Right atrium auricular region (tissue), 2 donors: ENCODE data around the gene SERP2. TPM values are rescaled to one million over a fixed set of nuclear protein-coding genes. Genes with fewer than 3 reads are reported as not detected.

Experiments used
- DNase-seq: peaks from one replicate; pipeline ENCODE4 v3.0.0-alpha.2; 2019; ENCODE audit warnings: low spot score
- H3K27ac ChIP-seq, 2 donors: fragments of 200-600 bp; sonication (generic); 1 replicate in 1 of 2; 2 replicates in 1 of 2; pipeline ENCODE4 v1.5.1; 2016 to 2019
- H3K27me3 ChIP-seq, 2 donors: fragments of 200-600 bp; sonication (generic); one replicate each; pipeline versions ENCODE4 v1.5.1 to v1.6.0; 2017 to 2019
- H3K36me3 ChIP-seq: fragments of 200-600 bp; sonication (generic); one replicate; pipeline ENCODE4 v1.5.1; 2016
- H3K4me1 ChIP-seq, 2 donors: fragments of 200-600 bp; sonication (generic); one replicate each; pipeline versions ENCODE4 v1.5.1 to v1.6.0; 2017 to 2019
- H3K4me3 ChIP-seq, 2 donors: fragments of 200-600 bp; sonication (generic); 1 replicate in 1 of 2; 2 replicates in 1 of 2; pipeline ENCODE4 v1.5.1; 2017 to 2019; ENCODE audit warnings: mild to moderate bottlenecking in 1 of 2, moderate library complexity in 1 of 2
- H3K9me3 ChIP-seq, 2 donors: fragments of 200-600 bp; sonication (generic); one replicate each; pipeline ENCODE4 v1.5.1; 2019
- CTCF ChIP-seq, 2 donors: fragments of 200-600 bp; sonication (generic); IDR thresholded peaks; one replicate each; pipeline ENCODE4 v1.5.1; 2019; ENCODE audit warnings: antibody characterized with exemption in 2 of 2
- total RNA-seq, 2 donors: library from RNA; depleted of rRNA; stranded (reverse); fragments of >200 nt; gene quantifications; one replicate each; pipeline ENCODE4 v1.1.0, GENCODE V29; 2016

SERP2 gene
- total RNA-seq, 2 donors from 2014 or later, result 15.4 to 17.7 TPM

- H3K36me3 ChIP-seq, result no peaks in the 10 kb centered on the region
- no peaks in the 10 kb centered on the region for H3K9me3 ChIP-seq
- no peak overlapping the region for H3K4me3 ChIP-seq
- H3K4me1 ChIP-seq, result peaks cover 0 to 17% of the 10 kb centered on the region in 2 donors
- H3K27ac ChIP-seq, result peak overlapping the region; percentile 23 to 42
- TF ChIP-seq CTCF (IDR thresholded peaks at IDR 0.05), result no peak
- DNase-seq, result peak; percentile 77
- H3K27me3 ChIP-seq, result no peaks in the 10 kb centered on the region
Measured at GRCh38 chr13:44331912-44332851, 41.4 kb upstream of the SERP2 start.

GRCh38 chr13:44333950-44334655 is 39.5 kb upstream of the SERP2 start:
- Histone ChIP-seq H3K9me3 (no peaks in the 10 kb centered on the region), H3K27ac (no peak overlapping the region), H3K4me1 (peaks cover 0 to 17% of the 10 kb centered on the region in 2 donors), H3K4me3 (no peak overlapping the region), H3K36me3 (no peaks in the 10 kb centered on the region), H3K27me3 (no peaks in the 10 kb centered on the region)
- DNase-seq, result no peak
- no peak for TF ChIP-seq CTCF (IDR thresholded peaks at IDR 0.05)

- H3K27ac ChIP-seq, result no peak overlapping the region
Measured at GRCh38 chr13:44334751-44335150, 38.9 kb upstream of the SERP2 start.

GRCh38 chr13:44336934-44337333 is 36.7 kb upstream of the SERP2 start:
- Histone ChIP-seq H3K4me1 (peaks cover 0 to 8% of the 10 kb centered on the region in 2 donors), H3K36me3 (no peaks in the 10 kb centered on the region), H3K27ac (no peak overlapping the region), H3K9me3 (no peaks in the 10 kb centered on the region), H3K27me3 (no peaks in the 10 kb centered on the region), H3K4me3 (no peak overlapping the region)
- no peak for DNase-seq
- TF ChIP-seq CTCF (IDR thresholded peaks at IDR 0.05), result no peak

More at GRCh38 chr13:44334751-44335150, 38.9 kb upstream of the SERP2 start:
- Histone ChIP-seq H3K4me1 (peaks cover 0 to 17% of the 10 kb centered on the region in 2 donors), H3K9me3 (no peaks in the 10 kb centered on the region), H3K36me3 (no peaks in the 10 kb centered on the region), H3K27me3 (no peaks in the 10 kb centered on the region), H3K4me3 (no peak overlapping the region)
- no peak for DNase-seq
- no peak for TF ChIP-seq CTCF (IDR thresholded peaks at IDR 0.05)

- no peak overlapping the region for H3K4me3 ChIP-seq
- no peak for DNase-seq
- H3K4me1 ChIP-seq, result peaks cover 0 to 2% of the 10 kb centered on the region in 2 donors
- no peak for TF ChIP-seq CTCF (IDR thresholded peaks at IDR 0.05)
- no peak overlapping the region for H3K27ac ChIP-seq
- no peaks in the 10 kb centered on the region for H3K9me3 ChIP-seq
- H3K27me3 ChIP-seq, result no peaks in the 10 kb centered on the region
- no peaks in the 10 kb centered on the region for H3K36me3 ChIP-seq
Measured at GRCh38 chr13:44337581-44337980, 36.0 kb upstream of the SERP2 start.
